ENCODE results near the gene IGF2R. TPM values are rescaled to one million over a fixed set of nuclear protein-coding genes. Genes with fewer than 3 reads are reported as not detected.

IGF2R gene
- total and polyA plus RNA-seq, 8 donors, result 56.5 to 153 (median 60.4) TPM

GRCh38 chr6:160082627-160083026, 113.7 kb downstream of the IGF2R start:
- no peak for DNase-seq
- Histone ChIP-seq H3K27me3 (no peaks in the 10 kb centered on the region), H3K27ac (no peak overlapping the region), H3K9me3 (no peaks in the 10 kb centered on the region), H3K4me3 (no peak overlapping the region), H3K36me3 (peaks cover 4 to 100% of the 10 kb centered on the region in 2 donors), H3K4me1 (no peaks in the 10 kb centered on the region)
- no peak for ATAC-seq
- intact Hi-C loops (cut with DNase I), result no loop called here
- TF ChIP-seq CTCF (IDR thresholded peaks at IDR 0.05), result no peak

GRCh38 chr6:160084198-160084776, 115.4 kb downstream of the IGF2R start:
- no peaks in the 10 kb centered on the region for H3K9me3 ChIP-seq
- no peak for TF ChIP-seq CTCF (IDR thresholded peaks at IDR 0.05)
- no peaks in the 10 kb centered on the region for H3K4me1 ChIP-seq
- ATAC-seq, result no peak
- no peaks in the 10 kb centered on the region for H3K27me3 ChIP-seq
- no peak overlapping the region for H3K4me3 ChIP-seq
- no peak for DNase-seq
- H3K36me3 ChIP-seq, result peaks cover 4 to 100% of the 10 kb centered on the region in 2 donors
- no peak overlapping the region for H3K27ac ChIP-seq
- intact Hi-C loops (cut with DNase I), result no loop called here

GRCh38 chr6:160085226-160085625, 116.3 kb downstream of the IGF2R start:
- DNase-seq (no peak), ATAC-seq (no peak)
- Histone ChIP-seq H3K27me3 (no peaks in the 10 kb centered on the region), H3K4me3 (no peak overlapping the region), H3K4me1 (no peaks in the 10 kb centered on the region), H3K36me3 (peaks cover 3 to 100% of the 10 kb centered on the region in 2 donors), H3K27ac (no peak overlapping the region), H3K9me3 (no peaks in the 10 kb centered on the region)
- TF ChIP-seq CTCF (IDR thresholded peaks at IDR 0.05), result no peak
- intact Hi-C loops (cut with DNase I), result loop anchor here in 1 of 2 donors (5.0 kb wide), 1 partner anchor 372 kb away; no protein-coding TSS in a partner anchor

GRCh38 chr6:160085713-160086505, 117.0 kb downstream of the IGF2R start:
- ATAC-seq (no peak), DNase-seq (no peak)
- TF ChIP-seq CTCF (IDR thresholded peaks at IDR 0.05), result no peak
- Histone ChIP-seq H3K9me3 (no peaks in the 10 kb centered on the region), H3K36me3 (peaks cover 0 to 100% of the 10 kb centered on the region in 2 donors), H3K27me3 (no peaks in the 10 kb centered on the region), H3K27ac (no peak overlapping the region), H3K4me3 (no peak overlapping the region), H3K4me1 (no peaks in the 10 kb centered on the region)
- intact Hi-C loops (cut with DNase I), result loop anchor here in 1 of 2 donors (5.0 kb wide), 1 partner anchor 371 kb away; no protein-coding TSS in a partner anchor

- DNase-seq (no peak), ATAC-seq (no peak)
- TF ChIP-seq CTCF (IDR thresholded peaks at IDR 0.05), result no peak
- no peak overlapping the region for H3K4me3 ChIP-seq
- H3K9me3 ChIP-seq, result no peaks in the 10 kb centered on the region
- no peak overlapping the region for H3K27ac ChIP-seq
- intact Hi-C loops (cut with DNase I), result loop anchor here in 1 of 2 donors (5.0 kb wide), 1 partner anchor 371 kb away; no protein-coding TSS in a partner anchor
- no peaks in the 10 kb centered on the region for H3K27me3 ChIP-seq
- peaks cover 0 to 100% of the 10 kb centered on the region in 2 donors for H3K36me3 ChIP-seq
- no peaks in the 10 kb centered on the region for H3K4me1 ChIP-seq
These were observed 117.9 kb downstream of the IGF2R start for GRCh38 chr6:160086754-160087153.
